Cardiac septum (tissue), 1 donor: Measurements from ENCODE around the gene IRF7. TPM values are rescaled to one million over a fixed set of nuclear protein-coding genes. Genes with fewer than 3 reads are reported as not detected.

Experiments
- DNase-seq: peaks from one replicate; pipeline ENCODE4 v3.0.0-alpha.2; 2020; ENCODE audit warnings: low spot score
- intact Hi-C: fragments of 100-400 bp; cut with DNase I; formaldehyde crosslinking; loops from one replicate; pipeline ENCODE4 v1.14.0; 2022
- total RNA-seq: library from RNA; stranded (reverse); fragmentation: NEBNext Ultra II Directional; extraction: Animal tissue kit (Norgen Biotek cat#: 25700); gene quantifications from one replicate; pipeline ENCODE4 v1.2.1, GENCODE V29; 2021
- donor health status: DM: no; HTN: no; CAD: no.

Gene IRF7
- total RNA-seq, 1 donor from 2014 or later, result 9.7 TPM

- intact Hi-C loops, result no loop called here
Measured at GRCh38 chr11:623999-624704, 8.4 kb upstream of the IRF7 start.

GRCh38 chr11:623349-623869 lies 7.7 kb upstream of the IRF7 start:
- intact Hi-C loops, result no loop called here
- DNase-seq, result no peak

More at GRCh38 chr11:623999-624704, 8.4 kb upstream of the IRF7 start:
- DNase-seq, result no peak

GRCh38 chr11:621838-622237 lies 6.1 kb upstream of the IRF7 start:
- intact Hi-C loops, result no loop called here
- DNase-seq, result no peak

GRCh38 chr11:620935-621814 lies 5.4 kb upstream of the IRF7 start:
- no peak for DNase-seq

GRCh38 chr11:620201-620600 lies 4.5 kb upstream of the IRF7 start:
- no peak for DNase-seq
- intact Hi-C loops, result no loop called here

More at GRCh38 chr11:620935-621814, 5.4 kb upstream of the IRF7 start:
- intact Hi-C loops, result no loop called here

GRCh38 chr11:619628-620050 lies 3.9 kb upstream of the IRF7 start:
- DNase-seq, result no peak
- intact Hi-C loops, result loop anchor here (5.0 kb wide), 1 partner anchor 42 kb away; the partner anchor contains the start of gene PHRF1

GRCh38 chr11:618856-619627 lies 3.3 kb upstream of the IRF7 start:
- DNase-seq, result no peak

GRCh38 chr11:617912-618682 lies 2.3 kb upstream of the IRF7 start:
- intact Hi-C loops, result loop anchor here (5.0 kb wide), 1 partner anchor 41 kb away; the partner anchor contains the start of gene PHRF1
- no peak for DNase-seq

More at GRCh38 chr11:618856-619627, 3.3 kb upstream of the IRF7 start:
- intact Hi-C loops, result loop anchor here (5.0 kb wide), 1 partner anchor 42 kb away; the partner anchor contains the start of gene PHRF1

- intact Hi-C loops, result loop anchor here (5.0 kb wide), 1 partner anchor 40 kb away; the partner anchor contains the start of gene PHRF1
- no peak for DNase-seq
Measured at GRCh38 chr11:617199-617911, 1.6 kb upstream of the IRF7 start.

GRCh38 chr11:616320-617198 lies 809 bp upstream of the IRF7 start:
- intact Hi-C loops, result loop anchor here (5.0 kb wide), 1 partner anchor 39 kb away; the partner anchor contains the start of gene PHRF1

GRCh38 chr11:614623-615503 lies 887 bp downstream of the IRF7 start:
- intact Hi-C loops, result loop anchor here (5.0 kb wide), 1 partner anchor 38 kb away; the partner anchor contains the start of gene PHRF1

More at GRCh38 chr11:616320-617198, 809 bp upstream of the IRF7 start:
- no peak for DNase-seq

GRCh38 chr11:614021-614622 lies 1.6 kb downstream of the IRF7 start:
- intact Hi-C loops, result no loop called here
- DNase-seq, result no peak

More at GRCh38 chr11:614623-615503, 887 bp downstream of the IRF7 start:
- DNase-seq, result no peak

- DNase-seq, result no peak
Measured at GRCh38 chr11:613369-613968, 2.3 kb downstream of the IRF7 start.

GRCh38 chr11:612961-613300 lies 2.8 kb downstream of the IRF7 start:
- DNase-seq, result no peak
- intact Hi-C loops, result no loop called here

More at GRCh38 chr11:613369-613968, 2.3 kb downstream of the IRF7 start:
- intact Hi-C loops, result no loop called here
